ENCODE measurements around the gene STAT2.

DNA sequence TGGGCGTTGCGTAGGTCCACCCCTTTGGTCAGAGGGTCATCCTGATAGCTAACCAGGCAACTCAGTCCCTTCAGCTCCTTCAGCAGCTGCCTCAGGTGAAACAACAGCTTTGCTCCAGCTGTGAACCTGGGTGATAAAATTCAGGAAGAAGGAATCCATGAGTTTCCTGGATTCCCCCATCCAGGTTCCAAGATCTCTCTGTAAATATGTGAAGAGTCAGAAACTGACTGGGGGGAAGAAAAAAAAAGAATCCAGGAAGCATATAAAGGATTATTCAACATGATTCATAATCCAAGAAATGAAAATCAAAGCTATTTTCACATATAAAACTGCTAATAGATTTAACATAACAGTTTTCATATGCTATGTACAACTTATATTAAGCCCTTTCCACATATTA, 8.6 kb downstream of the STAT2 start:
- TF ChIP-seq POLR2A (IDR thresholded peaks at IDR 0.05; ENCODE audit: low read length) (no peak), GATA1 (IDR thresholded peaks at IDR 0.05; ENCODE audit: low read depth, low read length) (no peak)

Measured in erythroblast (primary cell).